ENCODE measurements around the gene METTL9. TPM values are rescaled to one million over a fixed set of nuclear protein-coding genes. Genes with fewer than 3 reads are reported as not detected.
A peak's percentile ranks its signal among the peaks of the same experiment; 100 is the strongest.

METTL9 gene
- total RNA-seq, 2 experiments from 2014 or later: 116 to 122 TPM

- H3K9me3 Mint-ChIP-seq: peaks cover 2% of the 10 kb centered on the region
- TF ChIP-seq CTCF (IDR thresholded peaks at IDR 0.05): no peak
- peak; percentile 85 for ATAC-seq
- peak; percentile 57 for DNase-seq
- intact Hi-C loops (cut with micrococcal nuclease): loop anchor here (5.0 kb wide), 1 partner anchor 36 kb away; no protein-coding TSS in a partner anchor
- CTCF ChIA-PET: interaction anchor here (1.4 to 3.8 kb wide), 8 partner anchors 9 to 72 kb away, joined by 4 to 16 read pairs (median 7); no protein-coding TSS in a partner anchor
- H3K36me3 Mint-ChIP-seq (ENCODE audit: low read depth): peaks cover 30% of the 10 kb centered on the region
- peaks cover 91% of the 10 kb centered on the region for H3K4me1 Mint-ChIP-seq (ENCODE audit: low read depth)
- H3K27me3 Mint-ChIP-seq: no peaks in the 10 kb centered on the region
- H3K4me3 Mint-ChIP-seq: peak overlapping the region; percentile 34
- POLR2A ChIA-PET: interaction anchor here (1.2 kb wide), 1 partner anchor 8 kb away, joined by 7 read pairs; no protein-coding TSS in a partner anchor
- H3K27ac Mint-ChIP-seq: peak overlapping the region; percentile 90
Observed at GRCh38 chr16:21611556-21612384, 12.4 kb downstream of the METTL9 start.

- Mint-ChIP-seq H3K27ac (no peak overlapping the region), H3K9me3 (peaks cover 2% of the 10 kb centered on the region), H3K27me3 (no peaks in the 10 kb centered on the region), H3K36me3 (ENCODE audit: low read depth) (peaks cover 36% of the 10 kb centered on the region), H3K4me1 (ENCODE audit: low read depth) (peaks cover 84% of the 10 kb centered on the region), H3K4me3 (no peak overlapping the region)
- ATAC-seq (no peak), DNase-seq (no peak)
- ChIA-PET CTCF (interaction anchor here (1.4 to 3.0 kb wide), 3 partner anchors 10 to 44 kb away, joined by 3 to 8 read pairs (median 5); no protein-coding TSS in a partner anchor), POLR2A (no interaction called here)
- TF ChIP-seq CTCF (IDR thresholded peaks at IDR 0.05): no peak
- intact Hi-C loops (cut with micrococcal nuclease): loop anchor here (5.0 kb wide), 1 partner anchor 34 kb away; no protein-coding TSS in a partner anchor
Observed at GRCh38 chr16:21613361-21613760, 14.0 kb downstream of the METTL9 start.

GRCh38 chr16:21613781-21614180 lies 14.4 kb downstream of the METTL9 start:
- CTCF ChIA-PET: interaction anchor here (1.4 to 3.0 kb wide), 3 partner anchors 10 to 43 kb away, joined by 3 to 8 read pairs (median 5); no protein-coding TSS in a partner anchor
- DNase-seq: no peak
- POLR2A ChIA-PET: no interaction called here

GRCh38 chr16:21614896-21615295 lies 15.5 kb downstream of the METTL9 start:
- Mint-ChIP-seq H3K27ac (peak overlapping the region; percentile 50), H3K4me1 (ENCODE audit: low read depth) (peaks cover 78% of the 10 kb centered on the region), H3K36me3 (ENCODE audit: low read depth) (peaks cover 44% of the 10 kb centered on the region), H3K4me3 (no peak overlapping the region), H3K27me3 (no peaks in the 10 kb centered on the region), H3K9me3 (peaks cover 2% of the 10 kb centered on the region)
- no peak for DNase-seq
- ChIA-PET CTCF (interaction anchor here (1.6 to 1.9 kb wide), 2 partner anchors 9 to 31 kb away, joined by 5 to 7 read pairs; no protein-coding TSS in a partner anchor), POLR2A (no interaction called here)
- intact Hi-C loops (cut with micrococcal nuclease): loop anchor here (5.0 kb wide), 1 partner anchor 32 kb away; no protein-coding TSS in a partner anchor
- no peak for TF ChIP-seq CTCF (IDR thresholded peaks at IDR 0.05)
- ATAC-seq: no peak

More at GRCh38 chr16:21613781-21614180, 14.4 kb downstream of the METTL9 start:
- no peaks in the 10 kb centered on the region for H3K27me3 Mint-ChIP-seq
- H3K36me3 Mint-ChIP-seq (ENCODE audit: low read depth): peaks cover 37% of the 10 kb centered on the region
- H3K4me3 Mint-ChIP-seq: no peak overlapping the region
- no peak overlapping the region for H3K27ac Mint-ChIP-seq
- ATAC-seq: no peak
- peaks cover 2% of the 10 kb centered on the region for H3K9me3 Mint-ChIP-seq
- H3K4me1 Mint-ChIP-seq (ENCODE audit: low read depth): peaks cover 80% of the 10 kb centered on the region
- no peak for TF ChIP-seq CTCF (IDR thresholded peaks at IDR 0.05)
- intact Hi-C loops (cut with micrococcal nuclease): loop anchor here (5.0 kb wide), 1 partner anchor 34 kb away; no protein-coding TSS in a partner anchor

GRCh38 chr16:21617607-21618006 lies 18.2 kb downstream of the METTL9 start:
- no peak for ATAC-seq
- Mint-ChIP-seq H3K9me3 (peaks cover 2% of the 10 kb centered on the region), H3K27me3 (no peaks in the 10 kb centered on the region), H3K4me1 (ENCODE audit: low read depth) (peaks cover 71% of the 10 kb centered on the region), H3K4me3 (no peak overlapping the region), H3K36me3 (ENCODE audit: low read depth) (peaks cover 47% of the 10 kb centered on the region), H3K27ac (no peak overlapping the region)
- ChIA-PET POLR2A (no interaction called here), CTCF (interaction anchor here (0.7 kb wide), 1 partner anchor 102 kb away, joined by 3 read pairs; no protein-coding TSS in a partner anchor)
- no peak for TF ChIP-seq CTCF (IDR thresholded peaks at IDR 0.05)
- DNase-seq: no peak
- intact Hi-C loops (cut with micrococcal nuclease): no loop called here
